Stimulated activated CD8-positive, alpha-beta memory T cell treated with anti-CD3 and anti-CD28 coated beads, Interleukin-12 subunit alpha, Interleukin-12 subunit beta, amount 100 ng/mL, for 24 hours (primary cell): Measurements from ENCODE around the gene APLP1.
"Not testable (repeated sequence)": the region's sequence is repeated elsewhere in the genome, so short reads cannot be mapped to it uniquely, and the experiment has no call there.

Experiments used
- DNase-seq: peaks from one replicate; pipeline ENCODE4 v3.0.0-alpha.2; 2020; ENCODE audit errors: extremely low read depth

Gene APLP1

GRCh38 chr19:35852029-35852780, 16.2 kb upstream of the APLP1 start, which contains the start of gene NPHS1:
NPHS1 (minus strand) TSS chr19:35852504; CDS start chr19:35851837, 667 bp downstream.
- no peak for DNase-seq

DNA sequence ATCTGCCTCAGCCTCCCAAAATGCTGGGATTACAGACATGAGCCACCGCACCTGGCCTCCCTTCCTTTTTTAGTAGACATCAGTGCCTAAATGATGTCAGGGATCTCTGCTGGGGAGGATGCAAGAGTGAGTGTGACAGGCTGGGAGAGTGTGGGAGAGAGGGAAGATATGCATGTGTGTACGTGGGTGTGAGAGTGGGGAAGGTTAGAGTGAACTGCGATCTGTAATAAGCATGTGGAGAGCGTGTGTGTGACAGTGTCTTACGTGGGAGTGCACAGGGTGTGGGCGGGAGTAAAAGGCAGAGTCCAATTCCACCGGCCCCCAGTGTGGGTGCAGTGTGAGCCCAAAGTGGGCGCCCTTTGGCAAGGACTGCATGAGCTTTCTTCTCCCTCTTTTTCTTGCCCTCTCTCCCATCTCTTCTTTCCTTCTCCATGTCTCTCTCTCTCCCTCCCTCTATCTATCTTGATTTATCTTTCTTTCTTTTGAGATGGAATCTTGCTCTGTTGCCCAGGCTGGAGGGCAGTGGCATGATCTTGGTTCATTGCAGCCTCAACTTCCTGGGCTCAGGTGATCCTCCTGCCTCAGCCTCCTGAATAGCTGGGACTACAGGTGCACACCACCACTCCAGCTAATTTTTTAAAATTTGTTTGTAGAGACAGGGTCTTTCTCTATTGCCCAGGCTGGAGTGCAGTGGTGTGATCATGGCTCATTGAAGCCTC, 15.2 kb upstream of the APLP1 start:
- DNase-seq, result no peak

DNA sequence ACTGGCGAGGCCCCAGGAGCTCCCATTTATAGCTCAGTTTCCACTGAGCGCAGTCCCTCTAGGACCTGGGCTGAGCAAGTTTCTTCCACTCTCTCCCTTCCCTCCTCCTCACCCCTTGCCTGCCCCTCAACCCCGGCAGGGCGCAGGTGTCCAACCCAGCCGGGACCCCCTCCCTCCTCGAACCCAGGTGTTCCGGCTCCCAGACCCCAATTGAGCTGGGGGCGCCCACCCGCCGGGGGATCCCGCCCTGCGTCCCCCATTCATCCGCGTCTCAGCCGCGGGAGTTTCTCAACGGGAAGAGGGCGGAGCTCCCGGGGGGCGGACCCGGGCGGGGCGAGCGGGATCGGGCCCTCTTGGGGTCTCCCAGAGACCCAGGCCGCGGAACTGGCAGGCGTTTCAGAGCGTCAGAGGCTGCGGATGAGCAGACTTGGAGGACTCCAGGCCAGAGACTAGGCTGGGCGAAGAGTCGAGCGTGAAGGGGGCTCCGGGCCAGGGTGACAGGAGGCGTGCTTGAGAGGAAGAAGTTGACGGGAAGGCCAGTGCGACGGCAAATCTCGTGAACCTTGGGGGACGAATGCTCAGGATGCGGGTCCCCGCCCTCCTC, 11.7 kb upstream of the APLP1 start, which contains the start of gene KIRREL2:
Gene KIRREL2, plus strand, starts transcription at position 366 of the 604 bp plus-strand sequence. Its CDS starts 209 bp downstream, at position 575.
- DNase-seq, result no peak

GRCh38 chr19:35858311-35858710, 10.1 kb upstream of the APLP1 start:
- no peak for DNase-seq

- DNase-seq, result no peak
These were observed 9.0 kb upstream of the APLP1 start for GRCh38 chr19:35859414-35859813.

DNA sequence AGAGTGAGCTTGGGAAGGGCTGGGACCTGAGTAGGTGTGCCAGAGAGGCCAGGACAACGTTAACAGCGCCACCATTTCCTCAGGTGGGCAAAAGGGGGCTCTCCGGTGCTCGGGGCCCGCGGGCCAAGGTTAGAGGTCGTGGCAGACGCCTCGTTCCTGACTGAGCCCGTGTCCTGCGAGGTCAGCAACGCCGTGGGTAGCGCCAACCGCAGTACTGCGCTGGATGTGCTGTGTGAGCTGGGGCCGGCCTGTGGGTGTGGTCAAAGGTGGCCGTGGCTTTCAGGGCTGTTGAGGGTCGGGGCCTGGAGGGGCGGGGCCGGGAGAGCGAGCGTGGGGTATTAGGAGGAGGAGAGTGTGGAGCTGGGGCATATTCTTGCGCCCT, 7.9 kb upstream of the APLP1 start:
- no peak for DNase-seq

- DNase-seq, result no peak
These were observed 7.3 kb upstream of the APLP1 start for GRCh38 chr19:35860818-35861639.

GRCh38 chr19:35861640-35862160, 6.7 kb upstream of the APLP1 start:
- no peak for DNase-seq

DNA sequence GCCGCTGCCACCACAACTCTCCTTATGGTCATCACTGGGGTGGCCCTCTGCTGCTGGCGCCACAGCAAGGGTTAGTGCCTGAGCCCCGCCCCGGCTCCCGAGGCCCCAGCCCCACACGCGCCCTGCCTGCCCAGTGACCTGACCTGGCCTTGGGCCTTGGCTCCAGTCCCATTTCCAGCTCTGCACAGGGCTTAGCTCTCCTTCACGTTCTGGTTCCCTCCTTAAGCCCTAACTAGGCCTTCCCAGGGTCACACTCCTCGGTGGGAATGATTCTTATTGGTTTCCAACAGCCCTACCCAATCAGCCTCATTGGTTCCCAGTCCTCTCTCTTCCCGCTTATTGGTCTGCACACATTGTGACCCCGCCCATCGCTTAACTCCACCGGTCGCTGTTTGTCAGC, 5.8 kb upstream of the APLP1 start:
- DNase-seq, result no peak

DNA sequence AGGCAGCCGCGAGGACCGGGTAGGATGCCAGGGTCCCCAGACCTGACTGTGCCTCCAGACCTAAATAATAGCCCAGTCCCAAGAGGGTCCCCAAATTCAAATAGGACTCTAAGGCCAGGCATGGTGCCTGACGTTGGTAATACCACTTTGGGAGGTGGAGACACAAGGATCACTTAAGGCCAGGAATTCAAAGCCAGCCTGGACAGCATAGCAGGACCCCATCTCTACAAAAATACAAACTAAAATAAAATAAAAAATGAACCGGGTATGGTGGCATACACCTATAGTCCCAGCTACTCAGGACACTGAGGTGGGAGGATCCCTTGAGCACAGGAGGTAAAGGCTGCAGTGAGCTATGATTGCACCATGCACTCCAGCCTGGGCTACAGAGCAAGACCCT, 5.4 kb upstream of the APLP1 start:
- DNase-seq, result no peak

GRCh38 chr19:35868823-35869326, 501 bp downstream of the APLP1 start:
- no peak for DNase-seq

GRCh38 chr19:35869327-35870123, 1.2 kb downstream of the APLP1 start:
- DNase-seq, result peak; percentile 53

GRCh38 chr19:35870124-35870736, 1.9 kb downstream of the APLP1 start:
- not testable (repeated sequence) for DNase-seq

GRCh38 chr19:35870798-35871197, 2.4 kb downstream of the APLP1 start:
- no peak for DNase-seq

DNA sequence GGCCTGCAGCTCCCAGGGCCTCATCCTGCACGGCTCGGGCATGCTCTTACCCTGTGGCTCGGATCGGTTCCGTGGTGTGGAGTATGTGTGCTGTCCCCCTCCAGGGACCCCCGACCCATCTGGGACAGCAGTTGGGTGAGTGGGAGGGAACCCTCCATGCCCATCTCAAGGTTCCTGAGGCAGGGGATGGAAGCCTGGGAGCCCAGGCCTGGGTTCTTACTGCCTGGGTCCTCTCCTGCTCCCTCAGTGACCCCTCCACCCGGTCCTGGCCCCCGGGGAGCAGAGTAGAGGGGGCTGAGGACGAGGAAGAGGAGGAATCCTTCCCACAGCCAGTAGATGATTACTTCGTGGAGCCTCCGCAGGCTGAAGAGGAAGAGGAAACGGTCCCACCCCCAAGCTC, 3.2 kb downstream of the APLP1 start:
- no peak for DNase-seq

- no peak for DNase-seq
These were observed 3.8 kb downstream of the APLP1 start for GRCh38 chr19:35872180-35872579.

DNA sequence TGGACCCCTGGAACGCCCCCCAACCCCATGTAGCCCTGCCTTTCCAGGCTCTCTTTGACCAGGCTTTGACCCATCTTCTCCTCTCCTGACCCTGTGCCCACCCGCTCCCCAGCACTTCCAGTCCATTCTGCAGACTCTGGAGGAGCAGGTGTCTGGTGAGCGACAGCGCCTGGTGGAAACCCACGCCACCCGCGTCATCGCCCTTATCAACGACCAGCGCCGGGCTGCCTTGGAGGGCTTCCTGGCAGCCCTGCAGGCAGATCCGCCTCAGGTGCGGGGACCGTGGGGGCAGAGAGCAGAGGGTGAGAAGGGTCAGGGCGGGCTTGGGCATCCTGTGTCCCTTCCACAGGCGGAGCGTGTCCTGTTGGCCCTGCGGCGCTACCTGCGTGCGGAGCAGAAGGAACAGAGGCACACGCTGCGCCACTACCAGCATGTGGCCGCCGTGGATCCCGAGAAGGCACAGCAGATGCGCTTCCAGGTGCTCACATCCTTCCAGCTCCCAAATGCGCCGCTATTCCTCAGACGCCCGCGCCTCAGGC, 6.1 kb downstream of the APLP1 start:
- DNase-seq, result no peak

DNA sequence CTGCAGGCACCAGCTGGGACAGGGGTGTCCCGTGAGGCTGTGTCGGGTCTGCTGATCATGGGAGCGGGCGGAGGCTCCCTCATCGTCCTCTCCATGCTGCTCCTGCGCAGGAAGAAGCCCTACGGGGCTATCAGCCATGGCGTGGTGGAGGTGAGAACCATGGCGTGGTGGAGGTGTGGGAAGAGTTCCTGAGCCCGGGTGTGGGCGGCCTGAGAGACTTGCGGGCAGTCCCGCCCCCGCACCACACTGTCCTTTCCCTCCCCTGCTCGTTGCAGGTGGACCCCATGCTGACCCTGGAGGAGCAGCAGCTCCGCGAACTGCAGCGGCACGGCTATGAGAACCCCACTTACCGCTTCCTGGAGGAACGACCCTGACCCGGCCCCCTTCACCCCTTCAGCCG, 10.7 kb downstream of the APLP1 start:
- DNase-seq, result no peak

DNA sequence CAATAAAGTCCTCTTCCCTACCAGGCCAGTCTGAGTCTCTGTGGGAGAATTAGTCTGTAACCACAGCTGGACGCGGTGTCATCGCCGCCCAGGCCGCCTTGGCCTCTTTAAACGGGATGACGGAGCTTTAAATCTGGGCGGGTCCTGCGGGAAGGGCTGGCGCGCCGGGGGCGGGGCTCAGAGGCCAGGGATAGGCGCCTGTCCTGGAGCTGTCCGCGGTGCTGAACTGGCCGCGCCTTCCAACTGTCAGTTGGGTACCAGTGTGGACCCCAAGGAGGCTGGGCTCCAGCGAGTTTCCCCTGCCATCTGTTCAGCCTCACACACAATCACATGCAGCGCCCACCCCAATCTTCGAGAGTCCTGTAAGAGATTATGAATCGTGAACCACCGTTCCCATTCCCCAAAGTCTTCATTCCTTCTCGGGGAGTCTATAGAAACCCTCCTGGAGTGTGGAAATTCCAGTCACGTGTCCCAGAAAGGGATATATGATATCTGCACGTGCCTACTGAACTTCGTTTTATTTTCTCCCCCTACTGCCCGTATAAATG, 11.5 kb downstream of the APLP1 start:
- DNase-seq, result no peak
